Activated T-helper 17 cell treated with anti-CD3 and anti-CD28 coated beads, Interleukin-2, amount 50 U/mL, for 72 hours (primary cell): ENCODE data around the gene THAP12. TPM values are rescaled to one million over a fixed set of nuclear protein-coding genes. Genes with fewer than 3 reads are reported as not detected.

Source experiments
- ATAC-seq: fragments of 150-1000 bp; cut with Tn5 transposase; replicated peaks from 2 replicates; pipeline ENCODE4 v1.10.0; 2021; ENCODE audit warnings: mild to moderate bottlenecking, moderate library complexity
- H3K27ac Mint-ChIP-seq: one replicate; pipeline ENCODE4 v1.8.0; 2022; ENCODE audit warnings: mixed read lengths
- H3K27me3 Mint-ChIP-seq: one replicate; pipeline ENCODE4 v1.8.0; 2022; ENCODE audit warnings: mixed read lengths
- H3K36me3 Mint-ChIP-seq: one replicate; pipeline ENCODE4 v1.8.0; 2022; ENCODE audit warnings: low read depth, mild to moderate bottlenecking, mixed read lengths
- H3K4me1 Mint-ChIP-seq: one replicate; pipeline ENCODE4 v1.8.0; 2022; ENCODE audit warnings: mixed read lengths
- H3K4me3 Mint-ChIP-seq: one replicate; pipeline ENCODE4 v1.8.0; 2022; ENCODE audit warnings: mild to moderate bottlenecking, mixed read lengths
- H3K9me3 Mint-ChIP-seq: one replicate; pipeline ENCODE4 v1.8.0; 2022; ENCODE audit warnings: mixed read lengths
- total RNA-seq, 2 donors: library from RNA; stranded (reverse); gene quantifications; one replicate each; pipeline ENCODE4 v1.2.3, GENCODE V29; 2022

The THAP12 gene
- total RNA-seq, 2 donors from 2014 or later = 25.5 to 39.6 TPM

- Mint-ChIP-seq H3K36me3 (no peaks in the 10 kb centered on the region), H3K9me3 (no peaks in the 10 kb centered on the region), H3K27me3 (no peaks in the 10 kb centered on the region), H3K27ac (no peak overlapping the region), H3K4me3 (no peak overlapping the region), H3K4me1 (no peaks in the 10 kb centered on the region)
- no peak for ATAC-seq
These were observed 66.8 kb downstream of the THAP12 start for GRCh38 chr11:76313913-76314740.

GRCh38 chr11:76313271-76313670 lies 67.7 kb downstream of the THAP12 start:
- Mint-ChIP-seq H3K9me3 (no peaks in the 10 kb centered on the region), H3K4me1 (no peaks in the 10 kb centered on the region), H3K27me3 (no peaks in the 10 kb centered on the region), H3K27ac (no peak overlapping the region), H3K4me3 (no peak overlapping the region), H3K36me3 (no peaks in the 10 kb centered on the region)
- no peak for ATAC-seq

- H3K27me3 Mint-ChIP-seq = no peaks in the 10 kb centered on the region
- no peaks in the 10 kb centered on the region for H3K9me3 Mint-ChIP-seq
- no peak overlapping the region for H3K27ac Mint-ChIP-seq
- no peak overlapping the region for H3K4me3 Mint-ChIP-seq
- no peak for ATAC-seq
- H3K36me3 Mint-ChIP-seq = no peaks in the 10 kb centered on the region
- no peaks in the 10 kb centered on the region for H3K4me1 Mint-ChIP-seq
These were observed 69.9 kb downstream of the THAP12 start for GRCh38 chr11:76310832-76311595.

GRCh38 chr11:76307978-76308747 lies 72.8 kb downstream of the THAP12 start:
- Mint-ChIP-seq H3K27ac (no peak overlapping the region), H3K36me3 (no peaks in the 10 kb centered on the region), H3K27me3 (no peaks in the 10 kb centered on the region), H3K4me3 (no peak overlapping the region), H3K4me1 (no peaks in the 10 kb centered on the region), H3K9me3 (no peaks in the 10 kb centered on the region)
- no peak for ATAC-seq

- Mint-ChIP-seq H3K4me3 (no peak overlapping the region), H3K27me3 (no peaks in the 10 kb centered on the region), H3K36me3 (no peaks in the 10 kb centered on the region), H3K4me1 (no peaks in the 10 kb centered on the region), H3K27ac (no peak overlapping the region), H3K9me3 (no peaks in the 10 kb centered on the region)
- no peak for ATAC-seq
These were observed 73.5 kb downstream of the THAP12 start for GRCh38 chr11:76307396-76307795.

- no peaks in the 10 kb centered on the region for H3K27me3 Mint-ChIP-seq
- ATAC-seq = no peak
- no peaks in the 10 kb centered on the region for H3K9me3 Mint-ChIP-seq
- H3K27ac Mint-ChIP-seq = no peak overlapping the region
- no peaks in the 10 kb centered on the region for H3K36me3 Mint-ChIP-seq
- H3K4me3 Mint-ChIP-seq = no peak overlapping the region
- H3K4me1 Mint-ChIP-seq = no peaks in the 10 kb centered on the region
These were observed 77.5 kb downstream of the THAP12 start for GRCh38 chr11:76303399-76303798.

- Mint-ChIP-seq H3K36me3 (no peaks in the 10 kb centered on the region), H3K27ac (no peak overlapping the region), H3K9me3 (no peaks in the 10 kb centered on the region), H3K4me1 (no peaks in the 10 kb centered on the region), H3K27me3 (no peaks in the 10 kb centered on the region), H3K4me3 (no peak overlapping the region)
- no peak for ATAC-seq
These were observed 77.9 kb downstream of the THAP12 start for GRCh38 chr11:76302996-76303395.

Other genes with a start within 250 kb of the THAP12 start
- gene WNT11, start 174.6 kb downstream of the THAP12 start, total RNA-seq = not detected
- gene GVQW3, start 191 bp upstream of the THAP12 start, total RNA-seq = 1 to 10 TPM; 1.6 to 2.5 TPM
- 10 to 100 TPM; 30.3 to 52.1 TPM for gene EMSY, start 63.9 kb upstream of the THAP12 start, total RNA-seq